HG02852 (cell line): ENCODE results near the gene NDUFAF2.
"Not testable (repeated sequence)": the region's sequence is repeated elsewhere in the genome, so short reads cannot be mapped to it uniquely, and the experiment has no call there.

Experiments used
- ATAC-seq: cut with Tn5 transposase; IDR thresholded peaks from one replicate; pipeline ENCODE4 v1.9.1; 2021; ENCODE audit warnings: mild to moderate bottlenecking, moderate library complexity; ENCODE audit not compliant: unreplicated experiment

Gene NDUFAF2

DNA sequence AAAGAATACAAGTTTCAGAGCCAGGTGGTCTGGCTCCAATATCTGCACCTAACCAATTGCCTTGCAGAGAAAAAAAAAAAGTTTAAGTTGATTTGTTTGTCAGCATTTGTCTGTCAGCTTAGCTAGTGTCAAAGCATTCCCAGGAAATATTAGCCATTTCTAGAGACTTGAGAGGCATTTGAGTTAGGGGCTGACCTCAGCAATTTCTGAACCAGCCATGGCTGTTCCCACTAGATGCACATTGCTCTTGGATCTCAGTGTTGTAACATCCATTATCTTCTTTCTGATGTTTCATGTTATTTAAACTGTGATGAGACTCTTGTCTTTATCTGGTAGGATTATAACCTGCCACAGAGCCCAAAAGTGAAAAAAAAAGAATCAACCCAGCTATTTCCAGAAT lies 102.3 kb downstream of the NDUFAF2 start:
- ATAC-seq = no peak

GRCh38 chr5:61048534-61048933 lies 103.5 kb downstream of the NDUFAF2 start:
- no peak for ATAC-seq

- no peak for ATAC-seq
These were observed 105.3 kb downstream of the NDUFAF2 start for GRCh38 chr5:61050292-61050691.

DNA sequence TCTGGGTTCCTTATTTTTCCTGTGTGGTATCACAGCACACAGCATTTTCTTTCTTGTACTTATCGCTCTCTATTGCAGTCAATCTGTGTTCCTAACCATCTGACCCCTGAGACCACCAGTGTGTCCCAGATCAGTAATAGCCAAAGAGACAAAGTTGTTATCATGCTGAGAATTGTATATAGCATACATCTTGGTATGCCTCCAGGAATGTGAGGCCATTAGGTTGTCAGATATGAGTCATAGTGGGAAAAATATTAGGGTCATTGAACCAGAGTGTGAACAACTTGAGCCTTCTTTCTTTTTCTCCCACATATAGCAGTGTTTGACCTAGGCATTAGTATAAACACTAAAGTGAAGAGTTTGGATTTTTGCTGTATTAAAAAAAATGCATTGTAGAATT lies 106.3 kb downstream of the NDUFAF2 start:
- ATAC-seq = no peak

DNA sequence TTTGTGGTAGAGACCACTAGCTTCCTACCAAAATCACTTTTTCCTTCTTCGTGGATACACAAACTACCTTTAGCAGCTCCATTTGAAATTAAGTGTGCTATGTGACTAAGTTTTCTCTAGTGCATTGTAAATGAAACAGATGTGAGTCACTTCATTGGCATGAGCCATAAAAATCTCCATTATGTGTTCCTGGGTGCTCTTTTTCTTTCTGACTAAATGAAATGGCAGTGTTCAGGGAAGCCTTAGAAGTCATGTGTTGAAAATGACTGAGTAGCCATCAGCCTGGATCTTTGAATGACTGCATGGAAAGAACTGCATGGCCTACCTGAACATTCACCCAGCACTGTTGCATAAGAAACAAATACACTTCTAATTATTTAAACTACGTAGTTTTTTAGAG lies 107.9 kb downstream of the NDUFAF2 start:
- ATAC-seq = no peak

DNA sequence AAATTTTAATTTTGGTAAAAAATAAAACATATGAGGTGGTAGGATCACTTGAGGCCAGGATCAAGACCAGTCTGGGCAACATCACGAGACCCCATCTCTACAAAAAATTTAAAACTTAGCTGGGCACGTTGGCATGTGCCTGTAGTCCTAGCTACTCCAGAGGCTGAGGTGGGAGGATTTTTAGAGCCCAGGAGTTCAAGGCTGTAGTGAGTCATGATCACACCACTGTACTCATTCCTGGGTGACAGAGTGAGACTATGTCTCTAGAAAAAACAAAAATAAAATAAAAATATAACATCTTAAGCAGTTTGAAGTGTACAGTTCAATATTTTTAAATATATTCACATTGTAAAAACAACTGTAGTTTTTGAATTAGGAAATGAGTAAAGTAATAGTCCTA lies 108.9 kb downstream of the NDUFAF2 start:
- ATAC-seq = no peak

GRCh38 chr5:61055434-61056006 lies 110.5 kb downstream of the NDUFAF2 start:
- no peak for ATAC-seq

DNA sequence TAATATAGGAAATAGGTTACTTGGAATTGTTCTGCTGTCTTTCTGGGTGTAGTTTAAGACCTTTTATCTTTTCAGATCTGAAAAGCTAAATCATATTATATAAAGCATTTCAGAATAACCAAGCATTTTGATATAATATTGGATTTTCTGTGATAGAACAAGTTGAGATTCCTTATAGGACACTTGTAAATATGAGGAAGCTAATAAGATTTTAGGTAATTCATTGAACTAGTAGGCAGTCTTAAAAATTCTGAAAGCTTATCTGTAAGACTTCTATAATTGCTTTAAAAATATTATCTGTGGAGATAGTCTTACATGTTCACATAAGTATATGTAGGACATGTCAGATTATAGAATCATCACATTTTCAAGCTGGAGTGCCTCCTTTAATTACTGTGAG lies 114.5 kb downstream of the NDUFAF2 start:
- no peak for ATAC-seq

DNA sequence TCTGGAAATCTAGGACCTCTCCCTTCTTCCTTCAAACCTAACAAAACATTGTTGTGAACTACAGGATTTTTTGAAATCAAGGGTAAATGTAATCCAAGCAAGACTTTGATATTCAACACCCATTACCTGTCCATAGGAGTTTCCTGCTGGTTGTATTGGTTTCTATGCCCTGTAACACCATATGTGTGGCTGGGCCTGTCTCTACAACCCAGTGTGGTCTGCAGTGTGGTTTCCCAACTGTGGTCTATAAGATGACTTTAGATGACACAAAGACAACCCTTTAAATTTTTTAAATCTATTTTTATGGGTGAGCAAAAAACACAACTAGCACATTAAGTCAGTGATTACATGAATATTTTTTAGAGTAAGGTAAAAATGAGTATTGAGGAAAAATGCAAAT lies 124.1 kb downstream of the NDUFAF2 start:
- ATAC-seq = no peak

GRCh38 chr5:61071526-61071925 lies 126.5 kb downstream of the NDUFAF2 start:
- ATAC-seq = no peak

- ATAC-seq = no peak
These were observed 131.6 kb downstream of the NDUFAF2 start for GRCh38 chr5:61076626-61077025.

- no peak for ATAC-seq
These were observed 136.7 kb downstream of the NDUFAF2 start for GRCh38 chr5:61081741-61082140.

DNA sequence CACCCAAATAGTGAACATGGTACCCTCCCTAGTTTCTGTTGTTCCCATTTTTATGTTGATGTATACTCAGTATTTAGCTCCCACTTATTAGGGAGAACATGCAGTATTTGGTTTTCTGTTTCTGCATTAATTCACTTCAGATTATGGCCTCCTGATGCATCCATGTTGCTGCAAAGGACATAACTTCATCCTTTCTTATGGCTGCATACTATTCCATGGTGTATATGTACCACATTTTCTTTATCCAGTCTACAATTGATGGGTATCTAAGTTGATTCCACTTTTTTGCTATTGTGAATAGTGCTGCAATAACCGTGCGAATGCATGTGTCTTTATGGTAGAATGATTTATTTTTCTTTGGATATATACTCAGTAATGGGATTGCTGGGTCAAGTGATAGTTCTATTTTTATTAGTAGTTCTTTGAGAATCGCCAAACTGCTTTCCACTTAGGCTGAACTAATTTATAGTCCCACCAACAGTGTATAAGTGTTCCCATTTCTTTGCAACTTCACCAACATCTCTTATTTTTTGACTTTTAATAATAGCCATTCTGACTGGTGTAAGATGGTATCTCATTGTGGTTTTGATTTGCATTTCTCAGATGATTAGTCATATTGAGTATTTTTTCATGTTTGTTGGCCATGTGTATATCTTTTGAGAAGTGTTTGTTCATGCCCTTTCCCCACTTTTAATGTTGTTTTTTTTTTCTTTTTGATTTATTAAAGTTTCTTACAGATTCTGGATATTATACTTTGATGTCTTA lies 137.7 kb downstream of the NDUFAF2 start:
- ATAC-seq = no peak

GRCh38 chr5:61084658-61085057 lies 139.7 kb downstream of the NDUFAF2 start:
- ATAC-seq = no peak

DNA sequence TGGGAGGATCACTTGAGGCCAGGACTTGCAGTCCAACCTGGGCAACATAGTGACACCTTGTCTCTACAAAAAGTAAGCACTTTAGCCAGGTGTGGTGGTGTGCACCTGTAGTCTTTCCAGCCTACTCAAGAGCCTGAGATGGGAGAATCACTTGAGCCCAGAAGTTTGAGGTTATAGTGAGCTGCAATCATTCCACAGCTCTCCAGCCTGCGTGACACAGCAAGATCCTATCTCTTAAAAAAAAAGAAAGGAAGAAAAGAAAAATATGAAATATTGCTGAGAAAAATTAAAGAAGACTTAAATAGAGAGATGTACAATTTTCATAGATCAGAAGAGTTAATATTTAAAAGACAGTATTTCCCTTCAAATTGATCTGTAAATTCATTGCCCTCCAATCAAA lies 140.9 kb downstream of the NDUFAF2 start:
- ATAC-seq = no peak

DNA sequence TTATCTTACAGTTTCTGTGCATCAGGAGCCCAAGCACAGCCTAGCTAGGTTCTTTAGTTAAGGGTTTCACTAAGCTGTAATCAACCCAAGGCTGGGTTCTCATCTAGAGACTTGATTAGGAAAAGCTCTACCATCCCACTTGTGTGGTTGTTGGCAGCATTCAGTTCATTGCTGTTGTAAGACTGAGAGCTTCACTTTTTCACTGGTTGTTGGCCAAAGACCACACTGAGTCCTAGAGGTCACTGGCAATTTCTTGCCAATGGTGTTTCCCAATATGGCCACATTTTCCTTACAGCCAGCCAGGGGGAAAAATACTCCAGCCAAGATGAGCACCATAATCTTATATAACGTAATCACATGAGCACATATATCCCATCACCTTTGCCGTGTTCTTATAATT lies 142.9 kb downstream of the NDUFAF2 start:
- no peak for ATAC-seq

GRCh38 chr5:61089351-61089750 lies 144.3 kb downstream of the NDUFAF2 start:
- ATAC-seq = no peak

GRCh38 chr5:61093046-61093771 lies 148.2 kb downstream of the NDUFAF2 start:
- not testable (repeated sequence) for ATAC-seq

DNA sequence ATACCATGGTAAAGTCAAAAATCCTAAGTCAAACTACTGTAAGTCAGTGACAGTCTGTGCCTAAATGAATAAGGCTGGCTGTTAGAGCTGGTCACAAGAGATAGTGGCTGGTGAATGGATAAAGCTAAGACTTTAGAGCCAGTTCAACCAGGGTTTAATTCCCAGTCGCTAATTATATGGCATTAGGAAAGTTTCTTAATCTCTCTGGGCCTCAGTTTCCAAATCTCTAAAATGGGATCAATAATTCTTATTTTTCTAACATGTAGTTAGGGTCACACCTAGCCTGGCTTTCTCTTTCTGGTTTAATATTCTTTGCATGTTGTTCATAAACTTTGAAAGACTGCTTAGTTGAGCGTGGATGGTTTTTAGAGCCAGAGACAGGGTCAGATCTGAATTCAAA lies 152.5 kb downstream of the NDUFAF2 start:
- no peak for ATAC-seq

DNA sequence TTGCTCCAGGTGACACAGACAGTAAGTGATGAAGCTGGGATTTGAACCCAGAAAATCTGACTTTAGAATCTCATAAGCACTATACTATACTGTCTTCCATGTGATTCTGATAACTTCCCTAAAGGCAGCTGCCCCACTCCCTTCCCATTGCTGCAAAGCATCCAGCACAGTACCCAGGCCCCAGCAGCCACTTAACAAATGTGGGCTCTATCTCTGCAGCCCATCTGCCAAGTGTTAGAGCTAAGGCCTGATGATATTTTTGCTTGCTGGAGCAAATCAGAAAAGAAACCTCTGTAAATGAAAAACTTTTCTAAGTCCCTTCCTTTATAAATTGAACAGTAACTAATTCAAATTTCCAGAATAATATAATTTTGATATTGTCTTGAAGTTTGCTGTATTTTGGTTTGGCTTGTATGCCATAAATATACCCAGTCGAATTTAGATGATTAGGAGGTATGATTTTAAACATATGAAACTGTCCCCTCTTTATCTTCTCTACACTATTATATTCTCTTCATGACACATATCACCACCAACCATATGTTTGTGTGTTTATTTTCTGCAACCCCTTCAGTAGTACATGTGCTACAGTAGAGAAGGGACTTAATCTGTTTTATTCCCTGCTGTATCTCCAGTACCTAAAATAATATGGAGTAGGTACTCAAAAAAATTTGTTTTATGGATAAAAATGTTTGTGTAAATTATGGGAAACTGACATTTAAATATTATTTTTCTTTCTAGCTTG lies 153.4 kb downstream of the NDUFAF2 start:
- no peak for ATAC-seq

DNA sequence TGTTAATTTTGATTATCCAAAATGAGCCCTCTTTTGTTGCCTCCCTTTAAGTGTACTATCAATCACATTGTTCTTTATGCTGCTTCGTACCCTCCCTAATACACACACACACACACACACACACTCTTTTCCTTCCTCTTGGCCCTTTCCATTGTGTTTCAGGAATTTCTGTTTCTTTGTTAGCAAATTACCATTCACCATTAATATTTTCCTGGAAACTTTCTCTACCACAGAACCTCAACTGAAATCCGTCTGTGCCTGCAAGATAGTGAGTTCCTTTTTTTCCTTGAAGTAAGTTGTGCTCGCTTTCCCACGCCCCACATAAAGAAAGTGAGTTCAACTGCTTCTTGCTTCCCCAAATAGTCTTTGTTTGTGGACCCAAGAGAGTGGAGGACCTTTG lies 155.4 kb downstream of the NDUFAF2 start:
- no peak for ATAC-seq
